AG09309 (cell line): ENCODE results near the gene RP2.

Experiments
- DNase-seq: peaks from one replicate; pipeline ENCODE4 v3.0.0-alpha.2; 2010; ENCODE audit warnings: low read depth
- H3K4me3 ChIP-seq: 2 replicates; pipeline ENCODE4 v1.5.1; 2011; ENCODE audit warnings: mild to moderate bottlenecking, low read depth, low read length, moderate library complexity; ENCODE audit not compliant: control insufficient read depth
- TF ChIP-seq, protein P1 (sequence below): IDR thresholded peaks from 2 replicates; pipeline ENCODE4 v1.5.1; 2011; ENCODE audit warnings: mild to moderate bottlenecking, low read depth, low read length, inconsistent platforms; ENCODE audit not compliant: insufficient read depth, control insufficient read depth; ENCODE audit errors: missing control alignments

The RP2 gene

DNA sequence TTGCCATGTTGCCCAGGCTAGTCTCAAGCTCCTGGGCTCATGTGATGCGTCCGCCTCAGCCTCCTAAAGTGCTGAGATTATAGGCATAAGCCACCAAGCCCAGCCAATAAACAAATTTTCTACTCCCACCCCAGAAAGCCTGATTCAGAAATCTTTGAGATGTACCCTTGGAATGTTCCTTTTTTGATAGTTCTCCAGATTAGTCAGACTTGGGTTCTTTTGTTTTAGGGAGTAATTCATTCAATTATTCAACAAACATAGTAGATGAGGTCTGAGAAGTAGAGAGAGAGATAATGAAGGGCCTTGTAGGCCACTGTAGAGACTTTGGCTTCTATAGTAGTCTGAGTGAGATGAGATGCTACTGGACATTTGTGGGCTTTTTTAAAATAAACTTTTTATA, 27.8 kb downstream of the RP2 start:
- no peak for DNase-seq
- no peak overlapping the region for H3K4me3 ChIP-seq
- TF ChIP-seq, protein P1, sequence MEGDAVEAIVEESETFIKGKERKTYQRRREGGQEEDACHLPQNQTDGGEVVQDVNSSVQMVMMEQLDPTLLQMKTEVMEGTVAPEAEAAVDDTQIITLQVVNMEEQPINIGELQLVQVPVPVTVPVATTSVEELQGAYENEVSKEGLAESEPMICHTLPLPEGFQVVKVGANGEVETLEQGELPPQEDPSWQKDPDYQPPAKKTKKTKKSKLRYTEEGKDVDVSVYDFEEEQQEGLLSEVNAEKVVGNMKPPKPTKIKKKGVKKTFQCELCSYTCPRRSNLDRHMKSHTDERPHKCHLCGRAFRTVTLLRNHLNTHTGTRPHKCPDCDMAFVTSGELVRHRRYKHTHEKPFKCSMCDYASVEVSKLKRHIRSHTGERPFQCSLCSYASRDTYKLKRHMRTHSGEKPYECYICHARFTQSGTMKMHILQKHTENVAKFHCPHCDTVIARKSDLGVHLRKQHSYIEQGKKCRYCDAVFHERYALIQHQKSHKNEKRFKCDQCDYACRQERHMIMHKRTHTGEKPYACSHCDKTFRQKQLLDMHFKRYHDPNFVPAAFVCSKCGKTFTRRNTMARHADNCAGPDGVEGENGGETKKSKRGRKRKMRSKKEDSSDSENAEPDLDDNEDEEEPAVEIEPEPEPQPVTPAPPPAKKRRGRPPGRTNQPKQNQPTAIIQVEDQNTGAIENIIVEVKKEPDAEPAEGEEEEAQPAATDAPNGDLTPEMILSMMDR, result no peak

DNA sequence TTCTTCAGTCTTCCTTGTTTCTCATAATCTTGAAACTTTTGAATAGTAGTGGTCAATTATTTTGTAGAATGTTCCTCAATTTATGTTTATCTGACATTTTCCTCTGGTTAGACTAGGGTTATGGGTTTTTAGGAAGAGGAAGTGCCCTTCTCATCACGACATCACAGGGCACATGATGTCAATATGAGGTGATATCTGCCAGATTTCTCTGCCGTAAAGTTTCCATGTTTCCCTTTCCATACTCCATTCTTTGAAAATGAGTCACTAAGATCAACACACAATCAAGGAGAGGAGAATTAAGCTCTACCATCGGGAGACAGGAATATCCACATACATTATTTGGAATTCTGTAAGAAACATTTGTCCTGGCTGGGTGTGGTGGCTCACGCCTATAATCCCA, 28.4 kb downstream of the RP2 start:
- DNase-seq, result no peak
- TF ChIP-seq, protein P1, result no peak

DNA sequence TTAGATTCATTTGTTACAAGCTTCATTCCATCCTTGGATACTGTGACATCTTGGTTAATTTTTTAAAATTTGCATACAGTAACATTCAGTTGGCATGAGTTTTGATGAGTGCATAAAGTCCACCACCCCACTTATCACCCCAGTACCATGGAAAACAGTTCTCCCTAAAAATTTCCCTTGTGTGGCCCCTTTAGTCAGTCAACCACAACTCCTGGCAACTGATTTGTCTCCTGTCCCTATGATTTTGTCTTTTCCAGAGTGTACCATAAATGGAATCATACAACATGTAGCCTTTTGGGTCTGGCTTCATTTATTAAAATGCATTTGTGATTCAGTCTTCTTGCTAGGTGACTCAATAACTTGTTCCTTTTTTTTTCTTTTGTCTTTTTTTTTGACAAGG, 29.9 kb downstream of the RP2 start:
- H3K4me3 ChIP-seq, result no peak overlapping the region
- DNase-seq, result no peak
- TF ChIP-seq, protein P1, result no peak

More for the DNA sequence above, 28.4 kb downstream of the RP2 start:
- H3K4me3 ChIP-seq, result no peak overlapping the region

DNA sequence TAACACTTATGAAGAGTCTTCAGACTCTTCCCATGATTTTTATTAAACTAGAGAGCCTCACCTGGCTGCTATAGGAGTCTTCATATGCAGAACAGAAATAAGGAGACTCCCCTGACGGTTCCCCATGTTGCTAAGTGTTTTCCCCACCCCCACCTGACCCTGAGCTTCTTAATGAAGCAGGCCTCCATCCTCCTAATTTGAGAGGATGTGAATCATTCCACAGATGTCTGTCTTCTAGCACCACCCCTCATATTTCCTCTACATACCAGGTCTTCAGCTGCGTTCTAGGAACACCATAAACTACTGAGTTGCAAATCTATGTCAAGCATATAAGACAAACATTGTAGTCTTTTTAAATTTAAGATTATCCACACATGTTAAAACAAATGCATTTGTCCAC, 36.9 kb downstream of the RP2 start:
- TF ChIP-seq, protein P1, result no peak
- no peak overlapping the region for H3K4me3 ChIP-seq
- DNase-seq, result no peak

DNA sequence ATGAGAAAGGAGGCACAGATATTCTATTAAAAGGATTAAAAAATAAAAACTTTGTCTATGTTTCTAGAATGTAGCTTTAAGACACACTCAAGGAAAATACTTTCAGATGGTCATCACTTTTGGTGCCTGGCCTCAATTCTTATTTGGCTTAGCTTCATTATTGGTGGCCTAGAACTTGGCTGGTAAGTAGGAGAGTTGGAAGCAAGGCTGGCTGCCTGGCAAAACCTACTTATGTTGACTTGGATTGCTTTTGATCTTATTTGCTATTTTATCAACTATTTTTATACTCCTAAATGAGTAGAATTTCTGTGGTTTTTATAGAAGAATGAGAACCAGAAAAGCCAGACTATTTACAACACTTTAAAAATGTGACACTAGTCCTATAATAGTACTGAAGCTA, 40.1 kb downstream of the RP2 start:
- no peak overlapping the region for H3K4me3 ChIP-seq
- TF ChIP-seq, protein P1, result no peak
- DNase-seq, result no peak

DNA sequence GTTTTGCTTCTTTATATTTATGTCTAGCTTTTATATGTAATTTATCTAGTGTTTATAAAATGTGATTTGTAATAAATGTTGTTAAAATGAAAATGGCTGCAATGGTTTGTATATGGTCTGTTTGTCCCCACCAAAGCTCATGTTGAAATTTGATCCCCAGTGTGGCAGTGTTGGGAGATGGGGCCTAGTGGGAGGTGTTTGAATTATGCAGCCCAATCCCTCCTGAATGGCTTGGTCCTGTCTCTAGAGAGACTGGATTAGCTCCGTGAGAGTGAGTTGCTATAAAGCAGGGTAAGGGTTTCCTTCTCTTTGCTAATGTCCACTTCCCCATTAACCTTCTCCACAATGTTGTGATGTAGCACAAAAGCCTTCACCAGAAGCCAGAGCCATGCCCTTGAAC, 45.4 kb downstream of the RP2 start:
- DNase-seq, result no peak
- H3K4me3 ChIP-seq, result no peak overlapping the region
- TF ChIP-seq, protein P1, result no peak

DNA sequence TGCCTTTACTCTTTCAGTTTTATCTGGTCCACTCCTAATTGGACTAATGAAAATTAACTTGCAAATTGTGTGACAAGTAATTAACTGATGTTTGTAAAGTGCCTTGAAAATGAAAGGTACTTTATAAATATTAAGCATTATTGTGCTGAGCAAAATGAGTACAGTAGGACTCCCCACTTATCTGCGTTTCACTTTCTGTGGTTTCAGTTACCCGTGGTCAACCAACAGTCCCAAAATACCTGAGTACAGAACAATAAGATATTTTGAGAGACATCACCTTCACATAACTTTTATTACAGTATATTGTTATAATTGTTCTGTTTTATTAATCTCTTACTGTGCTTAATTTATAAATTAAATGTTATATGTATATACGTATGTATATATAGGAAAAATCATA, 48.0 kb downstream of the RP2 start:
- no peak for DNase-seq
- H3K4me3 ChIP-seq, result no peak overlapping the region
- TF ChIP-seq, protein P1, result no peak
